Skin epidermis (tissue), 12 donors: ENCODE measurements around the gene TRAPPC5.

ENCODE experiments used
- H3K27ac ChIP-seq, 21 experiments: fragments of 200-600 bp; sonication (generic) in 11 of 21; one replicate each; pipeline ENCODE4 v1.5.0; 2020; ENCODE audit warnings: mild to moderate bottlenecking in 3 of 21, inconsistent platforms in 2 of 21, moderate library complexity in 2 of 21
- H3K4me3 ChIP-seq, 7 experiments: fragments of 200-600 bp; sonication (generic) in 2 of 7; one replicate each; pipeline ENCODE4 v1.5.0; 2020; ENCODE audit warnings: inconsistent platforms in 2 of 7, mild to moderate bottlenecking in 2 of 7, moderate library complexity in 1 of 7

Gene TRAPPC5

DNA sequence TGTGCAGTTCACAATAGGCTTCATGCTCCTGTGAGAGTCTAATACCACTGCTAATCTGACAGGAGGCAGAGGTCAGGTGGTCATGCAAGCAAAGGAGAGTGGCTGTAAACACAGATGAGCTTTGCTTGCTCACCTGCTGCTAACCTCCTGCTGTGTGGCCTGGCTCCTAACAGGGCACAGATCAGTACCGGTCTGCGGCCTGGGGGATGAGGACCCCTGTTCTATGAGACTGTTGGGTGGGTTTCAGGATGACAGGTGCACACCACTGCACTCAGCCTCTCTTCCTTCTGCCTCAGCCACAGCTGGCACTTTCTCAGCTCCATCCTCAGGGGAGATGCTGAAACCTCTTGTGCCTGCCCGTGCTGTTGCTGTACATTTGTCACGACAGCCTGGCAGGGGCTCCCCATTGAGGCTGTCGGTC lies 41.6 kb downstream of the TRAPPC5 start:
- Histone ChIP-seq H3K4me3 (no peak overlapping the region), H3K27ac (no peak overlapping the region)

- no peak overlapping the region for H3K27ac ChIP-seq
- H3K4me3 ChIP-seq = no peak overlapping the region
Measured at GRCh38 chr19:7725791-7726190, 45.2 kb downstream of the TRAPPC5 start.

DNA sequence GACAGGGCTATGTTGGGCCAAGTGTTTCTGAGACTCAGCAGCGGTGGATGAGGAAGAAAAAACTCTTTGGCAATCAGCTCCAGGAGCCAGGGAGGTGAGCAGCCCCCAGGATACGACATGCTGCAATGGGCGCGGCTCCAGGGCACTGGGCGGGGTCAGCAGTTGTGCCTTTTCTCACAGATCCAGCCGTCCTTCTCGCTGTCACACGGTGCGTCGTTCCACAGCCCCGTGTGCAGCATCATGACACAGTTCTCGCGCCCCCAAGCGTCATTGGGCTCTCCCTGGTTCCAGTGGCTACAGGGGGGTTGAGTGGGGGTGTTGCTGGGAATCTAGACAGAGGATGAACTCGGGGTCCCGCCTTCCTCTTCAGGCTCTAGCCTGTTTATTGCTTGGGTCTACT lies 48.6 kb downstream of the TRAPPC5 start:
- no peak overlapping the region for H3K27ac ChIP-seq
- no peak overlapping the region for H3K4me3 ChIP-seq

GRCh38 chr19:7729831-7730285 lies 49.2 kb downstream of the TRAPPC5 start:
- Histone ChIP-seq H3K4me3 (no peak overlapping the region), H3K27ac (no peak overlapping the region)

GRCh38 chr19:7730286-7731217 lies 49.9 kb downstream of the TRAPPC5 start:
- no peak overlapping the region for H3K4me3 ChIP-seq
- no peak overlapping the region for H3K27ac ChIP-seq

DNA sequence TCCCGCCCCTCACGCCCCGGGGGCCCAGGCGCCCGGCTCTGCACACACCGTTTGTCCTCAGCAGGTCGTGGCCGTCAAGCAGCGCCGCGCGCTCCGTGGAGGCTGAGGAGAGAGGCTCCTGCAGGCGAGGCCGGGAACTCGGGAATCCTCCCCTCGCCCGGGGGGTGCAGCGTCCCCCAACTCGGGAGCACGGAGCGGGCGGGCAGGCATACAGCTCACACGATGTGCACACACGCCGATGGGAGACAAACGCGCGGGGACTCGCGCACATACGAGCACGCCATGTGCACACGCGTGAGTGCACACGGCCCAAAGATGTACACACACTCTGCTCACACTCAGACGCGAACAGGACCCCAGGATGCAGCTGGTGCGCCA lies 50.6 kb downstream of the TRAPPC5 start:
- Histone ChIP-seq H3K27ac (no peak overlapping the region), H3K4me3 (no peak overlapping the region)

- no peak overlapping the region for H3K4me3 ChIP-seq
- no peak overlapping the region for H3K27ac ChIP-seq
Measured at GRCh38 chr19:7731615-7732014, 51.0 kb downstream of the TRAPPC5 start.

DNA sequence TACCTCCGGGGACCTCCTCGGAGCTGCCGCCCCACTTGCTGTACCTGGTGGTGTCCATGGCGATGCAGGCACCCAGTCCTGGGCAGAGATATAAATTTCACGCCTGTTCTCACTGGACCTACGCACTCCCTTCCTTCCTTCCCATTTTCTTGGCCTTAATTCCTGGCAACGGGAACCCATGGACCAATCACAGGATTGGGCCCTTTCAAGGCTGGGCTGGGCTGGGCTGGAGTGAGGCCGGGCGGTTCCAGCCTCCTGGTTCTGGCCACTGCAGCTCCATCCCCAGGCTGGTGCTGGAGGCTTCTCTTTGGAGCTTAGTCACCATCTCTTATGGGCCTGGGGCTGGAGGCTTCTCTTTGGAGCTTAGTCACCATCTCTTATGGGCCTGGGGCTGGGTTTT lies 51.4 kb downstream of the TRAPPC5 start, which contains the start of gene CLEC4G:
Gene CLEC4G (minus strand): TSS at position 66 of the 400 bp plus-strand sequence. CDS start 8 bp downstream, at position 58.
- Histone ChIP-seq H3K4me3 (no peak within 1 kb of the TSS), H3K27ac (no peak within 1 kb of the TSS)

- H3K4me3 ChIP-seq = no peak overlapping the region
- H3K27ac ChIP-seq = no peak overlapping the region
Measured at GRCh38 chr19:7733376-7733775, 52.7 kb downstream of the TRAPPC5 start.

DNA sequence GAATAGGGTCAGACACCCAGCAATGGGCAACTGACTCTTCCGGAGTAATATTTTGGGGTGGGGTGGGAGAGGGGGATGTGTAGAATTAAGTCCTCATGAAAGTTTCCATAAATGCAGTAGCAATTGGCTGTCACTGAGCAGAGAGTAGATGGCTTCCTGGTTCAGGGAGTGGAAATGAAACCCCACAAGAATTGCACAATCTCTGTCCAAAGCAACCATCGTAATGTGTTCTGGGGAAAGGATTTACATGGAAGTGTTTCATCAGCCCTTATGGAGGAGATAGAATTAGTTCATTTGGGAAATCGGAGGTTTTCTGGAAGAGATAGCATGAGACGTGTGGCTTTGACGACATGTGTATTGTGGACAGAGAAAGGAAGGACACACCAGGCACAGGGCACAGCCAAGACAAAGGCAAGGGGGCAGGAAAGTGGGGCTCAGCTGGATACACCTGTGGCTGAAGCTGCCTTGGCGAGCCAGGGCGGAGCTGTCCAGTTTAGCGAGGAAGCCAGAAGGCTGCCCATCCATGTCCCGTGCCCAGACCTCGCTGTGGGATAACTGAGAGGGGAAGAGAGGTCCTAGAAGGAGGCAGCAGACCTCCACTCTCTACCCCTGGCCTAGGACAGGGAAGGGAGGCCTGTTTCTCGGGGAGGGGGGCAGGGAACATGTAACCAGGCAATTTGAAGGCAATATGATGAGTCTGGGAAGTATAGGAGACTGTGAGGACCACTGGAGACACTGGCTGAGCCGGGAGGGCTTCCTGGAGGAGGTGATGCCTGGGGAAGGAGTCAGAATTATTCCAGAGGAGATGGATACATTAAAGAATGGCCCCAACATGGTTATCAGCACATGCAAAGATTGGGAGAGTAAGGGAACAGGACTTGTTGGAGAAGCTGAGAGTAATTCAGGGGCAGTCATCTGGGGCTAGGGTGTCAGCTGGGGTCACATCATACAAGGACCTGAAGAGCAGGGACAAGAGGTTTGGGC lies 53.9 kb downstream of the TRAPPC5 start:
- Histone ChIP-seq H3K4me3 (no peak overlapping the region), H3K27ac (peak overlapping the region in 3 of 21 experiments; percentile 6 to 23 (median 9))

- Histone ChIP-seq H3K4me3 (no peak overlapping the region), H3K27ac (no peak overlapping the region)
Measured at GRCh38 chr19:7736148-7736547, 55.5 kb downstream of the TRAPPC5 start.

- Histone ChIP-seq H3K27ac (no peak overlapping the region), H3K4me3 (no peak overlapping the region)
Measured at GRCh38 chr19:7737215-7737614, 56.6 kb downstream of the TRAPPC5 start.
